Pancreas (tissue), 10 donors: ENCODE results near the gene MANSC4. TPM values are rescaled to one million over a fixed set of nuclear protein-coding genes. Genes with fewer than 3 reads are reported as not detected.
A peak's percentile ranks its signal among the peaks of the same experiment; 100 is the strongest.
"Not testable (repeated sequence)": the region's sequence is repeated elsewhere in the genome, so short reads cannot be mapped to it uniquely, and the experiment has no call there.

Source experiments
- ATAC-seq, 4 donors: fragments of 200-7000 bp; cut with Tn5 transposase; one replicate each; pipeline versions ENCODE4 v1.8.0 to v1.9.1; 2020; ENCODE audit warnings: mild to moderate bottlenecking in 4 of 4, moderate library complexity in 4 of 4
- DNase-seq, 6 donors: peaks; one replicate each; pipeline ENCODE4 v3.0.0-alpha.2; 2020
- FAIRE-seq: peaks from 2 replicates; lab custom pipeline; 2012; peaks lifted over from hg19 to GRCh38; lab: Jason Lieb, UNC
- H3K27ac ChIP-seq, 4 donors: fragments of 200-600 bp; sonication (generic); 1 replicate in 3 of 4; 2 replicates in 1 of 4; pipeline versions ENCODE4 v1.5.0 to v1.8.0; 2020
- H3K27me3 ChIP-seq, 4 donors: fragments of 200-600 bp; one replicate each; pipeline ENCODE4 v1.8.0; 2021
- H3K36me3 ChIP-seq, 3 donors: fragments of 200-600 bp; sonication (generic) in 1 of 3; one replicate each; pipeline versions ENCODE4 v1.5.0 to v1.8.0; 2020 to 2021
- H3K4me1 ChIP-seq, 3 donors: fragments of 200-600 bp; one replicate each; pipeline ENCODE4 v1.8.0; 2021
- H3K4me3 ChIP-seq, 4 donors: fragments of 200-600 bp; sonication (generic) in 2 of 4; one replicate each; pipeline versions ENCODE4 v1.5.0 to v1.8.0; 2020 to 2021
- H3K9me3 ChIP-seq, 4 donors: fragments of 200-600 bp; one replicate each; pipeline ENCODE4 v1.8.0; 2021
- WGBS, 2 donors: extraction: QIAGEN DNeasy Blood & Tissue Kit; methylation state at CpG; one replicate each; pipeline ENCODE4 v1.1.7; 2013; 5-methylcytosine and 5-hydroxymethylcytosine counted together
- intact Hi-C, 3 donors: fragments of 100-400 bp; cut with DNase I; formaldehyde crosslinking; loops; one replicate each; pipeline versions ENCODE4 v1.11.1 to v1.14.2; 2022
- polyA plus RNA-seq, 2 donors: library from polyadenylated mRNA; stranded (reverse); fragments of 200-250 nt; gene quantifications; one replicate each; pipeline ENCODE4 v1.2.3, GENCODE V29; 2013
- total RNA-seq, 6 donors: library from RNA; stranded (reverse); fragmentation: NEBNext Ultra II Directional in 4 of 6; extraction: Animal tissue kit (Norgen Biotek cat#: 25700) in 4 of 6; gene quantifications; one replicate each; pipeline versions ENCODE4 v1.2.1 to v1.2.4, GENCODE V29; 2021 to 2023
- TF ChIP-seq, protein P1 (sequence below), 4 donors: fragments of 200-600 bp; sonication (generic) in 3 of 4; IDR thresholded peaks; one replicate each; pipeline versions ENCODE4 v1.5.0 to v1.8.0; 2021; ENCODE audit warnings: antibody characterized with exemption in 4 of 4
- donor health status: healthy with polysubstance abuse.
- donor health status: DM: no; HTN: no; CAD: no; lungs with moderate emphysema.
- donor health status: DM: no; HTN: no; CAD: no.
- donor health status: control.
- donor health status: control.
- donor health status: Bipolar disorder and iron deficiency.
- donor health status: DM: yes; HTN: yes; CAD: no.
- donor health status: DM: no; HTN: no; CAD: no.
- donor health status: DM: no; HTN: no; CAD: no.
- donor health status: DM: yes; HTN: yes; CAD: no.

The MANSC4 gene
- total and polyA plus RNA-seq, 8 donors: 0.19 to 2.3 (median 0.23) TPM; not detected in 5

DNA sequence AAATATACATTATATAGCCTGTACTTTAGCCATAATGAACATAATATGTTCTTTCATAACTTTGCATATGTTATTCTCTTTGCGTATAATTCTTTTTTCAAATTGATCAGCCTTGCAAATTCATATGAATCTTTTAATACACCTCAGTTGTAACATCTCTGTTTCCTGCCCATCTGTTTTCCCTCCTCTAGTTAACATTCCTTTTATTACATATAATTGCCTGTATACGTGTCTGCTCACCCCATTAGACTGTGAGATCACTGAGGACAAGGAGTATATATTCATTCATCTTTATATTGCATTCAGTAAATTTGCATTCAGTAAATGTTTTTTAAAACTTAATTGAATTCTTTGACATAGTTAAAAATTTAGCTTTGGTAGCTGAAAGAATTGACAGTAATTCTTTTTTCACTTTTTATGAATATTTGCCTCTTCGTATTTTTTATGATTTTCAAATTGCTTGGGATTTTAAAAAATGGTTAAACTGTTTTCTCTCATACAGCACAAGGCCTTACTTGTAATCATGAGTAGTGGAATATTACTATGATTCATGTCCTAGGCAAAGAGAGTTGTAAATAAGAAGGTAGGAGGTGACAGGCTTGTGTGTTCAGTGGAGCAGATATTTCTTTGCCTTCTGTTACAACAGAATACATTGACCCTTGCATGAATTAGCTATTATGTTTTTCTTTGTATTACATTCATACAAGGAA, 32.8 kb downstream of the MANSC4 start:
- TF ChIP-seq, protein P1, sequence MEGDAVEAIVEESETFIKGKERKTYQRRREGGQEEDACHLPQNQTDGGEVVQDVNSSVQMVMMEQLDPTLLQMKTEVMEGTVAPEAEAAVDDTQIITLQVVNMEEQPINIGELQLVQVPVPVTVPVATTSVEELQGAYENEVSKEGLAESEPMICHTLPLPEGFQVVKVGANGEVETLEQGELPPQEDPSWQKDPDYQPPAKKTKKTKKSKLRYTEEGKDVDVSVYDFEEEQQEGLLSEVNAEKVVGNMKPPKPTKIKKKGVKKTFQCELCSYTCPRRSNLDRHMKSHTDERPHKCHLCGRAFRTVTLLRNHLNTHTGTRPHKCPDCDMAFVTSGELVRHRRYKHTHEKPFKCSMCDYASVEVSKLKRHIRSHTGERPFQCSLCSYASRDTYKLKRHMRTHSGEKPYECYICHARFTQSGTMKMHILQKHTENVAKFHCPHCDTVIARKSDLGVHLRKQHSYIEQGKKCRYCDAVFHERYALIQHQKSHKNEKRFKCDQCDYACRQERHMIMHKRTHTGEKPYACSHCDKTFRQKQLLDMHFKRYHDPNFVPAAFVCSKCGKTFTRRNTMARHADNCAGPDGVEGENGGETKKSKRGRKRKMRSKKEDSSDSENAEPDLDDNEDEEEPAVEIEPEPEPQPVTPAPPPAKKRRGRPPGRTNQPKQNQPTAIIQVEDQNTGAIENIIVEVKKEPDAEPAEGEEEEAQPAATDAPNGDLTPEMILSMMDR (IDR thresholded peaks at IDR 0.05): no peak
- 74 to 80% methylated on average over 3 of the region's 3 CpGs for WGBS, 2 donors
- intact Hi-C loops: loop anchor here in 1 of 3 donors (10.0 kb wide), 1 partner anchor 78 kb away; no protein-coding TSS in a partner anchor
- ATAC-seq: peak in 3 of 4 donors; percentile 72 to 84 (median 74)
- FAIRE-seq: peak; percentile 75
- H3K4me3 ChIP-seq: no peak overlapping the region
- no peaks in the 10 kb centered on the region for H3K27me3 ChIP-seq
- peak overlapping the region in 3 of 4 donors; percentile 2 to 72 (median 71) for H3K27ac ChIP-seq
- no peak for DNase-seq
- no peaks in the 10 kb centered on the region for H3K36me3 ChIP-seq
- H3K9me3 ChIP-seq: no peaks in the 10 kb centered on the region
- H3K4me1 ChIP-seq: peaks cover 4 to 16% (median 4%) of the 10 kb centered on the region in 3 donors

DNA sequence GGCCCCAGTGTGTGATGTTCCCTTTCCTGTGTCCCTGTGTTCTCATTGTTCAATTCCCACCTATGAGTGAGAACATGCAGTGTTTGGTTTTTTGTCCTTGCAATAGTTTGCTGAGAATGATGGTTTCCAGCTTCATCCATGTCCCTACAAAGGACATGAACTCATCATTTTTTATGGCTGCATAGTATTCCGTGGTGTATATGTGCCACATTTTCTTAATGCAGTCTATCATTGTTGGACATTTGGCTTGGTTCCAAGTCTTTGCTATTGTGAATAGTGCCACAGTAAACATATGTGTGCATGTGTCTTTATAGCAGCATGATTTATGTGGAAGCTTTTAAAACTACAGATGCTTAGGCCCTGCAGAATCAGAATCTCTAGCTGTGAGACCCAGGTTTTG, 34.3 kb downstream of the MANSC4 start:
- ATAC-seq, H3K36me3 ChIP-seq, H3K27ac ChIP-seq, H3K4me3 ChIP-seq, DNase-seq, H3K27me3 ChIP-seq, FAIRE-seq, H3K9me3 ChIP-seq: not testable (repeated sequence)
- whole genome bisulfite sequencing, 2 donors: 85 to 100% methylated on average over 1 of the region's 1 CpG
- peaks cover 0 to 12% (median 4%) of the 10 kb centered on the region in 3 donors for H3K4me1 ChIP-seq
- intact Hi-C loops: loop anchor here in 1 of 3 donors (10.0 kb wide), 1 partner anchor 79 kb away; no protein-coding TSS in a partner anchor

DNA sequence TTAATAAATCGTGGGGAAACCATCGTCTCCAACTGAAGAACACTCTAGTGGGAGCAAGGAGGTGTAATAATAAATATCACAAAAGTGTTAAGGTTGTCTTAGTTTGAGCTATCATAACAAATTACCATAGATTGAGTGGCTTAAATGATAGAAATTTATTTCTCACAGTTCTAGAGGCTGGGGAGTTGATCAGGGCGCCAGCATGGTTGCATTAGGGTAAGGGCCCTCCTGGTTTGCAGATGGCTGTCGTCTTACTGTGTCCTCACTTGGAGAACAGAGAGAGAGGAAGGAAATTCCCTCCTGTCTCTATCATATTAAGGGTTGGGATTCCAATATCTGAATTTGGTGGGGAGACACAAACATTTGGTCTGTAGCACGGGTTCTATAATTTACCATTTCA, 36.4 kb downstream of the MANSC4 start:
- WGBS, 2 donors: 96 to 97% methylated on average over 5 of the region's 5 CpGs
- no peak for ATAC-seq
- no peak overlapping the region for H3K4me3 ChIP-seq
- H3K36me3 ChIP-seq: no peaks in the 10 kb centered on the region
- no peak for DNase-seq
- H3K27me3 ChIP-seq: no peaks in the 10 kb centered on the region
- no peak overlapping the region for H3K27ac ChIP-seq
- H3K4me1 ChIP-seq: peaks cover 0 to 12% (median 0%) of the 10 kb centered on the region in 3 donors
- intact Hi-C loops: loop anchor here in 1 of 3 donors (10.0 kb wide), 1 partner anchor 81 kb away; no protein-coding TSS in a partner anchor
- no peak for FAIRE-seq
- TF ChIP-seq, protein P1 (IDR thresholded peaks at IDR 0.05): no peak
- no peaks in the 10 kb centered on the region for H3K9me3 ChIP-seq

DNA sequence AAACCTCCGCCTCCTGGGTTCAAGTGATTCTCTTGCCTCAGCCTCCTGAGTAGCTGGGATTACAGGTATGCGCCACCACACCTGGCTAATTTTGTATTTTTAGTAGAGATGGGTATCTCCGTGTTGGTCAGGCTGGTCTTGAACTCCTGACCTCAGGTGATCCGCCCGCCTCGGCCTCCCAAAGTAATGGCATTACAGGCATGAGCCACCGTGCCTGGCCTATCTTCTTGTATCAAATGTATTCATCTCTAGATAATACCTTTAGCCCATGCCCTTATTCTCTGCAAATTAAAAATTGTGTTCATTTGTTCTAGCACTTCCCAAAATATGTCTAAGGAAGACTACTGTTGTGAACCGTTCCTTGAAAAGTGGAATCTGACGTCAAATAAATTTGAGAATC, 45.7 kb downstream of the MANSC4 start:
- not testable (repeated sequence) for H3K9me3 ChIP-seq, DNase-seq, H3K4me1 ChIP-seq, H3K27me3 ChIP-seq, H3K27ac ChIP-seq, H3K4me3 ChIP-seq, ATAC-seq, FAIRE-seq
- peaks cover 0 to 24% (median 0%) of the 10 kb centered on the region in 3 donors for H3K36me3 ChIP-seq
- intact Hi-C loops: loop anchor here in 2 of 3 donors (5.0 to 10.0 kb wide), 4 partner anchors 80 to 1140 kb away; no protein-coding TSS in a partner anchor
- WGBS, 2 donors: 90 to 95% methylated on average over 9 of the region's 9 CpGs

DNA sequence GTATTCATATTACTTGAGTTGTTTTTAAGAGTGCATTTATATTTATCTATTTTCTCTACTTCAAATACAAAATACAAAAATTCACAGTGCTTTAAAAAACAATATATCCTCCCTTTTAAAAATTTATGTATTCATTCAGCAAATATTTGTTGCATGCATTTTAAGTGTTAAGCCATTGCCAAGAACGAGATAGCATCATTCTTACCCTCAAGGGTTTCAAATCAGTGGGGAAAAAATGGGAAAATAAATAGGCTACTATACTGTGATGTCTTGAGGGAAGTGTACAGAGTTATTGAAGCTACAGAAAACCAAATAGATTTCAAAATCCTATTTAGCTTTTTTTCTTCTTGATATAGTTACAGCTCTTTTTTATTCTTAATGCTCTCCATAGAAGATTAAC, 46.2 kb downstream of the MANSC4 start:
- WGBS, 2 donors: 76 to 88% methylated on average over 1 of the region's 1 CpG
- no peak for DNase-seq
- Histone ChIP-seq H3K27me3 (no peaks in the 10 kb centered on the region), H3K27ac (no peak overlapping the region), H3K9me3 (no peaks in the 10 kb centered on the region), H3K36me3 (peaks cover 0 to 24% (median 0%) of the 10 kb centered on the region in 3 donors), H3K4me1 (no peaks in the 10 kb centered on the region), H3K4me3 (no peak overlapping the region)
- intact Hi-C loops: loop anchor here in 2 of 3 donors (5.0 to 10.0 kb wide), 4 partner anchors 81 to 1141 kb away; no protein-coding TSS in a partner anchor
- ATAC-seq: no peak
- no peak for FAIRE-seq
- TF ChIP-seq, protein P1 (IDR thresholded peaks at IDR 0.05): no peak
